H9 (cell line): Measurements from ENCODE around the gene CCNY. TPM values are rescaled to one million over a fixed set of nuclear protein-coding genes. Genes with fewer than 3 reads are reported as not detected.

Experiments used
- DNase-seq: peaks from one replicate; pipeline ENCODE4 v3.0.0-alpha.2; 2017
- H2AFZ ChIP-seq: one replicate; pipeline ENCODE4 v1.6.1; 2013; ENCODE audit warnings: mild to moderate bottlenecking, low read length, control low read depth, moderate library complexity
- H2AK5ac ChIP-seq: 2 replicates; pipeline ENCODE4 v1.6.1; 2013; ENCODE audit warnings: low read length, control low read depth, mixed read lengths; ENCODE audit not compliant: insufficient read length
- H2BK120ac ChIP-seq: one replicate; pipeline ENCODE4 v1.6.1; 2013; ENCODE audit warnings: low read depth, mild to moderate bottlenecking, low read length, control low read depth, inconsistent platforms; ENCODE audit not compliant: poor library complexity, severe bottlenecking
- H2BK12ac ChIP-seq: 2 replicates; pipeline ENCODE4 v1.6.1; 2013; ENCODE audit warnings: low read length, control low read depth, mixed read lengths, low read depth; ENCODE audit not compliant: insufficient read length
- H2BK15ac ChIP-seq: 2 replicates; pipeline ENCODE4 v1.6.1; 2013; ENCODE audit warnings: low read depth, low read length, control low read depth
- H2BK20ac ChIP-seq: one replicate; pipeline ENCODE4 v1.6.1; 2013; ENCODE audit warnings: low read depth, mild to moderate bottlenecking, low read length, control low read depth, inconsistent platforms; ENCODE audit not compliant: poor library complexity, severe bottlenecking
- H2BK5ac ChIP-seq: 2 replicates; pipeline ENCODE4 v1.6.1; 2013; ENCODE audit warnings: low read length, control low read depth, mixed read lengths; ENCODE audit not compliant: insufficient read length
- H3K14ac ChIP-seq: 2 replicates; pipeline ENCODE4 v1.6.1; 2013; ENCODE audit warnings: low read length, control low read depth; ENCODE audit not compliant: insufficient read depth
- H3K18ac ChIP-seq: 2 replicates; pipeline ENCODE4 v1.6.1; 2013; ENCODE audit warnings: low read depth, mild to moderate bottlenecking, mixed read lengths, low read length, control low read depth; ENCODE audit not compliant: insufficient read length
- H3K23ac ChIP-seq: 2 replicates; pipeline ENCODE4 v1.6.1; 2013; ENCODE audit warnings: low read length, control low read depth, mixed read lengths, low read depth; ENCODE audit not compliant: insufficient read length
- H3K23me2 ChIP-seq: 2 replicates; pipeline ENCODE4 v1.6.1; 2013; ENCODE audit warnings: low read depth, mild to moderate bottlenecking, mixed read lengths, low read length, control low read depth; ENCODE audit not compliant: insufficient read length, poor library complexity, severe bottlenecking
- H3K27ac ChIP-seq: 2 replicates; pipeline ENCODE4 v1.5.1; 2013; ENCODE audit warnings: low read length, control low read depth, mixed read lengths, low read depth; ENCODE audit not compliant: insufficient read length
- H3K27me3 ChIP-seq: 2 replicates; pipeline ENCODE4 v1.6.1; 2013; ENCODE audit warnings: low read length, control low read depth, inconsistent platforms; ENCODE audit not compliant: insufficient read depth
- H3K4ac ChIP-seq: 2 replicates; pipeline ENCODE4 v1.6.1; 2013; ENCODE audit warnings: low read depth, mild to moderate bottlenecking, control low read depth, inconsistent platforms, low read length, moderate library complexity
- H3K4me1 ChIP-seq: 2 replicates; pipeline ENCODE4 v1.6.1; 2013; ENCODE audit warnings: low read length, control low read depth, inconsistent platforms; ENCODE audit not compliant: insufficient read depth
- H3K4me2 ChIP-seq: 2 replicates; pipeline ENCODE4 v1.6.1; 2013; ENCODE audit warnings: low read length, control low read depth, mixed read lengths; ENCODE audit not compliant: insufficient read length, insufficient read depth
- H3K56ac ChIP-seq: 2 replicates; pipeline ENCODE4 v1.6.1; 2013; ENCODE audit warnings: low read depth, mild to moderate bottlenecking, mixed read lengths, low read length, control low read depth; ENCODE audit not compliant: insufficient read length
- H3K79me1 ChIP-seq: 2 replicates; pipeline ENCODE4 v1.6.1; 2013; ENCODE audit warnings: low read depth, mild to moderate bottlenecking, moderate library complexity, low read length, control low read depth, inconsistent platforms; ENCODE audit not compliant: insufficient read depth, poor library complexity, severe bottlenecking
- H3K79me2 ChIP-seq: 2 replicates; pipeline ENCODE4 v1.6.1; 2013; ENCODE audit warnings: low read length, control low read depth, inconsistent platforms; ENCODE audit not compliant: insufficient read depth
- H3K9ac ChIP-seq: 2 replicates; pipeline ENCODE4 v1.6.1; 2013; ENCODE audit warnings: low read length, control low read depth, mixed read lengths; ENCODE audit not compliant: insufficient read length; ENCODE audit errors: extremely low read depth
- H3K9me3 ChIP-seq: one replicate; pipeline ENCODE4 v1.6.1; 2013; ENCODE audit warnings: low read depth, low read length, inconsistent platforms; ENCODE audit not compliant: control insufficient read depth
- H3T11ph ChIP-seq: one replicate; pipeline ENCODE4 v1.6.1; 2013; ENCODE audit warnings: mild to moderate bottlenecking, low read length, control low read depth, inconsistent platforms
- H4K20me1 ChIP-seq: one replicate; pipeline ENCODE4 v1.6.1; 2013; ENCODE audit not compliant: control insufficient read depth, insufficient read length, insufficient read depth
- H4K5ac ChIP-seq: 2 replicates; pipeline ENCODE4 v1.6.1; 2013; ENCODE audit warnings: low read depth, mild to moderate bottlenecking, mixed read lengths, low read length, control low read depth; ENCODE audit not compliant: insufficient read length
- H4K8ac ChIP-seq: replicated peaks from 2 replicates; pipeline ENCODE4 v1.6.1; 2013; ENCODE audit warnings: low read length, control low read depth, mixed read lengths, low read depth; ENCODE audit not compliant: insufficient read length
- H4K91ac ChIP-seq: 2 replicates; pipeline ENCODE4 v1.6.1; 2013; ENCODE audit warnings: low read depth, mild to moderate bottlenecking, moderate library complexity, mixed read lengths, low read length, control low read depth; ENCODE audit not compliant: insufficient read length
- H3K27ac Mint-ChIP-seq, 3 experiments: 2 replicates in 2 of 3; 3 replicates in 1 of 3; pipeline ENCODE4 v1.8.0; 2020 to 2021; ENCODE audit warnings: mixed read lengths in 3 of 3, mild to moderate bottlenecking in 1 of 3, moderate library complexity in 1 of 3
- H3K27me3 Mint-ChIP-seq: 2 replicates; pipeline ENCODE4 v1.8.0; 2021; ENCODE audit warnings: low read depth, mild to moderate bottlenecking, moderate library complexity, mixed read lengths
- H3K36me3 Mint-ChIP-seq, 3 experiments: 2 replicates in 2 of 3; 3 replicates in 1 of 3; pipeline ENCODE4 v1.8.0; 2020 to 2021; ENCODE audit warnings: low read depth in 3 of 3, mixed read lengths in 3 of 3; ENCODE audit not compliant: insufficient read depth in 1 of 3
- H3K4me1 Mint-ChIP-seq, 2 experiments: 2 replicates each; pipeline ENCODE4 v1.8.0; 2020; ENCODE audit warnings: mixed read lengths in 2 of 2
- H3K4me3 Mint-ChIP-seq, 2 experiments: 2 replicates in 1 of 2; 3 replicates in 1 of 2; pipeline ENCODE4 v1.8.0; 2020 to 2021; ENCODE audit warnings: mild to moderate bottlenecking in 2 of 2, mixed read lengths in 2 of 2, moderate library complexity in 1 of 2
- H3K9me3 Mint-ChIP-seq, 2 experiments: 2 replicates in 1 of 2; 3 replicates in 1 of 2; pipeline ENCODE4 v1.8.0; 2020; ENCODE audit warnings: mild to moderate bottlenecking in 2 of 2, mixed read lengths in 2 of 2, moderate library complexity in 1 of 2
- WGBS: extraction: QIAGEN DNeasy Blood & Tissue Kit; methylation state at CpG from one replicate; pipeline ENCODE4 v1.1.7; 2013; ENCODE audit warnings: missing lambda C conversion rate, low lambda C conversion rate, mixed read lengths; ENCODE audit not compliant: insufficient read length; ENCODE audit errors: extremely low coverage; 5-methylcytosine and 5-hydroxymethylcytosine counted together
- total RNA-seq: library from RNA; stranded (reverse); gene quantifications from 2 replicates; pipeline ENCODE4 v1.2.1, GENCODE V29; 2021
- TF ChIP-seq, protein P1 (sequence below): fragments of 200-600 bp; sonication (generic); conservative IDR thresholded peaks from 3 replicates; pipeline ENCODE4 v1.8.0; 2021; ENCODE audit warnings: antibody characterized with exemption, mild to moderate bottlenecking

CCNY gene
- total RNA-seq, 1 experiment from 2014 or later, result 62.1 TPM

DNA sequence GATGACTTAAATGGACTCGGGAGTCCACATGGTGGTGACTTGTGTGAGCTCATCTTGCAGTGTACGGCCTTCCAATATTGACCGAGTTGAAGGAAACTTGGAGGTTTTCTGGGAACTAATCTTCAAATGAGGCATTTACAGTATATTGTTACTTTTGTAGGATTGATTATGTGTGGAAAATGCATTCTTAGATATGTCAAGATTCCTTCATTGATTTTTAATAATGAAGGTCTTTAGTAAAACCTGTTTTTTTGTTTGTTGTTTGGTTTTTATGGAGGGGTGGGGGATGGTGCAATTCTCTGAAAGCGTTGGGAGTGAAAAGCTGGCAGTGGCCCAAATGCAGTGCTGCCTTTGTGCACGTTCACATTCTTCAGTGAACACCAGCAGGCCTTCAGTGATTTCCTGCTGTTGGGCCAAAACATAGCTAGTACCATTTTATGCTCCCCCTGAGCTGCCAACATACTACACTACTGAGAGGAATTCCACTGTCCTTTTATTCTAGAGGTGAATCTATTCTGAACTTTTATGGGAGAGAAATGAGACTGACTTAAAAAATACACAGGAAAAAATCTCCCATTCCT, 50.4 kb downstream of the CCNY start:
- H3K18ac ChIP-seq, result no peak overlapping the region
- no peak overlapping the region for H2AFZ ChIP-seq
- H4K20me1 ChIP-seq, result no peaks in the 10 kb centered on the region
- H3K4me1 ChIP-seq, result no peaks in the 10 kb centered on the region; the same call in 1 of the 2 replicates
- TF ChIP-seq, protein P1, sequence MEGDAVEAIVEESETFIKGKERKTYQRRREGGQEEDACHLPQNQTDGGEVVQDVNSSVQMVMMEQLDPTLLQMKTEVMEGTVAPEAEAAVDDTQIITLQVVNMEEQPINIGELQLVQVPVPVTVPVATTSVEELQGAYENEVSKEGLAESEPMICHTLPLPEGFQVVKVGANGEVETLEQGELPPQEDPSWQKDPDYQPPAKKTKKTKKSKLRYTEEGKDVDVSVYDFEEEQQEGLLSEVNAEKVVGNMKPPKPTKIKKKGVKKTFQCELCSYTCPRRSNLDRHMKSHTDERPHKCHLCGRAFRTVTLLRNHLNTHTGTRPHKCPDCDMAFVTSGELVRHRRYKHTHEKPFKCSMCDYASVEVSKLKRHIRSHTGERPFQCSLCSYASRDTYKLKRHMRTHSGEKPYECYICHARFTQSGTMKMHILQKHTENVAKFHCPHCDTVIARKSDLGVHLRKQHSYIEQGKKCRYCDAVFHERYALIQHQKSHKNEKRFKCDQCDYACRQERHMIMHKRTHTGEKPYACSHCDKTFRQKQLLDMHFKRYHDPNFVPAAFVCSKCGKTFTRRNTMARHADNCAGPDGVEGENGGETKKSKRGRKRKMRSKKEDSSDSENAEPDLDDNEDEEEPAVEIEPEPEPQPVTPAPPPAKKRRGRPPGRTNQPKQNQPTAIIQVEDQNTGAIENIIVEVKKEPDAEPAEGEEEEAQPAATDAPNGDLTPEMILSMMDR, result no peak
- no peak overlapping the region for H3K4ac ChIP-seq
- no peak overlapping the region for H3K27ac ChIP-seq
- H3K4me1 Mint-ChIP-seq, result peaks cover 34 to 36% of the 10 kb centered on the region in 2 experiments
- H3T11ph ChIP-seq, result no peak overlapping the region
- no peak overlapping the region for H2AK5ac ChIP-seq
- H4K91ac ChIP-seq, result no peak overlapping the region
- H3K9me3 ChIP-seq, result peaks cover 8% of the 10 kb centered on the region
- H3K9ac ChIP-seq, result no peak overlapping the region
- no peak overlapping the region for H2BK12ac ChIP-seq
- no peak overlapping the region for H2BK120ac ChIP-seq
- H3K79me2 ChIP-seq, result peaks cover 9% of the 10 kb centered on the region; the same call in 1 of the 2 replicates
- H3K79me1 ChIP-seq, result peaks cover 3% of the 10 kb centered on the region
- peaks cover 23 to 32% (median 24%) of the 10 kb centered on the region in 3 experiments for H3K36me3 Mint-ChIP-seq
- no peak overlapping the region for H2BK15ac ChIP-seq
- no peak for DNase-seq
- no peaks in the 10 kb centered on the region for H3K27me3 ChIP-seq
- H3K4me2 ChIP-seq, result no peak overlapping the region
- H4K8ac ChIP-seq, result no peak overlapping the region
- H4K5ac ChIP-seq, result no peak overlapping the region
- no peaks in the 10 kb centered on the region for H3K23me2 ChIP-seq
- no peak overlapping the region for H2BK5ac ChIP-seq
- H3K27ac Mint-ChIP-seq, result peak overlapping the region in 2 of 3 experiments; percentile 22 to 63; a peak in 3 of 7 replicates
- H3K14ac ChIP-seq, result no peak overlapping the region
- no peak overlapping the region for H3K56ac ChIP-seq
- WGBS, result no CpG with 5 or more reads among the region's 5 CpGs
- no peak overlapping the region for H2BK20ac ChIP-seq
- no peak overlapping the region for H3K23ac ChIP-seq
- H3K9me3 Mint-ChIP-seq, result peaks cover 14 to 31% of the 10 kb centered on the region in 2 experiments
- peaks cover 1% of the 10 kb centered on the region; the same call in 1 of the 2 replicates for H3K27me3 Mint-ChIP-seq
- H3K4me3 Mint-ChIP-seq, result no peak overlapping the region
